IMR-90 (cell line): Measurements from ENCODE around the gene OLFML3. TPM values are rescaled to one million over a fixed set of nuclear protein-coding genes. Genes with fewer than 3 reads are reported as not detected.

ENCODE experiments used
- ATAC-seq: fragments of 200-7000 bp; cut with Tn5 transposase; 2 replicates; pipeline ENCODE4 v1.9.1; 2020; ENCODE audit warnings: low read depth, mild to moderate bottlenecking, moderate library complexity
- BruUV-seq: library from RNA; stranded (reverse); fragments of 400-500 nt; replicated peaks from 2 replicates; lab custom pipeline; 2021; lab: Mats Ljungman, UMichigan
- CTCF ChIA-PET: fragments of 300-600 bp; formaldehyde crosslinking; extraction: SDS; loops from one replicate; lab custom pipeline; 2021; ENCODE audit warnings: antibody characterized with exemption; lab: Yijun Ruan, JAX
- POLR2A ChIA-PET: fragments of 300-600 bp; sonication (Branson Sonifier 250); formaldehyde crosslinking; loops from one replicate; lab custom pipeline; 2022; ENCODE audit warnings: antibody characterized with exemption; ENCODE audit not compliant: unreplicated experiment; lab: Charles Lee
- DNase-seq: peaks from one replicate; pipeline ENCODE4 v3.0.0; 2013
- H2AFZ ChIP-seq: replicated peaks from 2 replicates; pipeline ENCODE3; 2013; ENCODE audit warnings: low read length, mild to moderate bottlenecking; ENCODE audit not compliant: poor library complexity
- H2AK5ac ChIP-seq: 2 replicates; pipeline ENCODE4 v1.6.1; 2013; ENCODE audit warnings: low read depth, low read length, inconsistent platforms
- H2AK9ac ChIP-seq: replicated peaks from 2 replicates; pipeline ENCODE3; 2013; ENCODE audit warnings: mild to moderate bottlenecking, low read depth, low read length, moderate library complexity; ENCODE audit not compliant: poor library complexity
- H2BK120ac ChIP-seq: 2 replicates; pipeline ENCODE4 v1.6.1; 2013; ENCODE audit warnings: low read depth, low read length, inconsistent platforms
- H2BK15ac ChIP-seq: 3 replicates; pipeline ENCODE4 v1.6.1; 2013; ENCODE audit warnings: low read depth, low read length, inconsistent platforms
- H2BK20ac ChIP-seq: 2 replicates; pipeline ENCODE4 v1.6.1; 2013; ENCODE audit warnings: low read depth, mild to moderate bottlenecking, inconsistent platforms, low read length, moderate library complexity
- H2BK5ac ChIP-seq: 2 replicates; pipeline ENCODE4 v1.6.1; 2013; ENCODE audit warnings: mild to moderate bottlenecking, low read depth, low read length, inconsistent platforms; ENCODE audit not compliant: poor library complexity, severe bottlenecking
- H3K14ac ChIP-seq: replicated peaks from 2 replicates; pipeline ENCODE4 v1.6.1; 2013; ENCODE audit warnings: low read depth, low read length, inconsistent platforms
- H3K18ac ChIP-seq: 2 replicates; pipeline ENCODE4 v1.6.1; 2013; ENCODE audit warnings: low read depth, low read length, control low read depth
- H3K23ac ChIP-seq: 2 replicates; pipeline ENCODE4 v1.6.1; 2013; ENCODE audit warnings: low read depth, low read length, inconsistent platforms
- H3K27ac ChIP-seq: 2 replicates; pipeline ENCODE4 v1.5.1; 2013; ENCODE audit warnings: mild to moderate bottlenecking, control low read depth, low read length; ENCODE audit not compliant: insufficient read depth
- H3K27me3 ChIP-seq: 2 replicates; pipeline ENCODE4 v1.6.1; 2013; ENCODE audit warnings: low read length; ENCODE audit not compliant: control insufficient read depth, insufficient read depth
- H3K36me3 ChIP-seq: 2 replicates; pipeline ENCODE4 v1.6.1; 2013; ENCODE audit warnings: low read length, mixed read lengths; ENCODE audit not compliant: control insufficient read depth, insufficient read depth
- H3K4ac ChIP-seq: 2 replicates; pipeline ENCODE4 v1.6.1; 2013; ENCODE audit warnings: low read depth, low read length, inconsistent platforms
- H3K4me1 ChIP-seq: 2 replicates; pipeline ENCODE4 v1.6.1; 2013; ENCODE audit warnings: low read length, mixed read lengths; ENCODE audit not compliant: control insufficient read depth, insufficient read depth
- H3K4me2 ChIP-seq: 2 replicates; pipeline ENCODE4 v1.6.1; 2013; ENCODE audit warnings: low read depth, mild to moderate bottlenecking, control low read depth, low read length, moderate library complexity
- H3K4me3 ChIP-seq: 2 replicates; pipeline ENCODE4 v1.5.1; 2013; ENCODE audit warnings: low read depth, mild to moderate bottlenecking, control low read depth, low read length, moderate library complexity; ENCODE audit not compliant: insufficient read depth
- H3K56ac ChIP-seq: 2 replicates; pipeline ENCODE4 v1.6.1; 2013; ENCODE audit warnings: low read length, inconsistent platforms; ENCODE audit not compliant: insufficient read depth; ENCODE audit errors: extremely low read depth
- H3K79me1 ChIP-seq, 2 experiments: 2 replicates each; pipeline ENCODE4 v1.6.1; 2013; ENCODE audit warnings: low read length in 2 of 2, inconsistent platforms in 1 of 2, low read depth in 1 of 2
- H3K9ac ChIP-seq: 2 replicates; pipeline ENCODE4 v1.6.1; 2013; ENCODE audit warnings: low read depth, low read length, control low read depth
- H3K9me1 ChIP-seq: 2 replicates; pipeline ENCODE4 v1.6.1; 2013; ENCODE audit warnings: low read length, inconsistent platforms; ENCODE audit not compliant: insufficient read depth
- H3K9me3 ChIP-seq: 2 replicates; pipeline ENCODE4 v1.6.1; 2013; ENCODE audit warnings: low read length; ENCODE audit not compliant: control insufficient read depth, insufficient read depth
- H4K20me1 ChIP-seq: 2 replicates; pipeline ENCODE4 v1.6.1; 2013; ENCODE audit warnings: low read length, inconsistent platforms; ENCODE audit not compliant: insufficient read depth
- H4K5ac ChIP-seq: 2 replicates; pipeline ENCODE4 v1.6.1; 2013; ENCODE audit warnings: mild to moderate bottlenecking, low read depth, low read length, control low read depth
- H4K8ac ChIP-seq, 2 experiments: 2 replicates each; pipeline ENCODE4 v1.6.1; 2013; ENCODE audit warnings: low read depth in 2 of 2, low read length in 2 of 2, control low read depth in 1 of 2, inconsistent platforms in 1 of 2
- H4K91ac ChIP-seq: 2 replicates; pipeline ENCODE4 v1.6.1; 2013; ENCODE audit warnings: low read depth, low read length, inconsistent platforms; ENCODE audit not compliant: insufficient read depth
- CHD1 ChIP-seq: IDR thresholded peaks from 2 replicates; pipeline ENCODE4 v1.6.1; 2012; ENCODE audit warnings: low read depth, low read length, improper control_type of control experiment
- MAZ ChIP-seq: IDR thresholded peaks from 2 replicates; pipeline ENCODE4 v1.6.1; 2012; ENCODE audit warnings: low read depth, mild to moderate bottlenecking, low read length, improper control_type of control experiment, moderate library complexity, borderline replicate concordance
- NFE2L2 ChIP-seq: fragments of 150-350 bp; IDR thresholded peaks from 2 replicates; pipeline ENCODE4 v1.6.1; 2016; ENCODE audit warnings: low read depth, mild to moderate bottlenecking, low read length
- RFX5 ChIP-seq: IDR thresholded peaks from 2 replicates; pipeline ENCODE4 v1.8.0; 2012; ENCODE audit warnings: low read depth, mild to moderate bottlenecking, low read length, moderate library complexity
- SMC3 ChIP-seq: fragments of 150-350 bp; IDR thresholded peaks from 2 replicates; pipeline ENCODE4 v1.6.1; 2016; ENCODE audit warnings: low read depth, mild to moderate bottlenecking, antibody characterized with exemption, low read length, moderate library complexity
- USF2 ChIP-seq: fragments of 150-350 bp; IDR thresholded peaks from 2 replicates; pipeline ENCODE4 v1.6.1; 2017; ENCODE audit warnings: mild to moderate bottlenecking, antibody characterized with exemption, low read length, low read depth
- whole genome bisulfite sequencing, 2 experiments: methylation state at CpG; one replicate each; pipeline versions ENCODE4 v1.1.5 to v1.1.7; 2013; ENCODE audit warnings: missing lambda C conversion rate in 2 of 2; ENCODE audit not compliant: insufficient read length in 1 of 2; ENCODE audit errors: extremely low coverage in 2 of 2; 5-methylcytosine and 5-hydroxymethylcytosine counted together
- dilution Hi-C: fragments of 300-500 bp; cut with HindIII; formaldehyde crosslinking; loops from one replicate; pipeline ENCODE4 v1.14.3; 2018; ENCODE audit warnings: low sequenced_read_pairs; ENCODE audit not compliant: unreplicated experiment
- in situ Hi-C: fragments of 300-500 bp; cut with MboI; formaldehyde crosslinking; loops from 3 replicates; pipeline ENCODE4 v1.14.3; 2019; ENCODE audit warnings: low sequenced_read_pairs, inconsistent platforms, mixed read lengths
- intact Hi-C: fragments of 100-400 bp; cut with micrococcal nuclease; formaldehyde crosslinking; loops from 2 replicates; pipeline ENCODE4 v1.10.0; 2022
- polyA plus RNA-seq, 3 experiments: library from polyadenylated mRNA; depleted of rRNA; stranded (reverse); fragments of >200 nt; gene quantifications; 2 replicates each; pipeline ENCODE4 v1.2.3, GENCODE V29; 2012; ENCODE audit warnings: low replicate concordance in 1 of 3
- total RNA-seq: library from RNA; depleted of rRNA; stranded (reverse); fragments of >200 nt; gene quantifications from 2 replicates; pipeline ENCODE4 v1.2.3, GENCODE V29; 2012

The OLFML3 gene
- total and polyA plus RNA-seq, 2 of the 4 experiments (the other 2 are of a cell fraction) = 40.9 to 71.3 TPM

DNA sequence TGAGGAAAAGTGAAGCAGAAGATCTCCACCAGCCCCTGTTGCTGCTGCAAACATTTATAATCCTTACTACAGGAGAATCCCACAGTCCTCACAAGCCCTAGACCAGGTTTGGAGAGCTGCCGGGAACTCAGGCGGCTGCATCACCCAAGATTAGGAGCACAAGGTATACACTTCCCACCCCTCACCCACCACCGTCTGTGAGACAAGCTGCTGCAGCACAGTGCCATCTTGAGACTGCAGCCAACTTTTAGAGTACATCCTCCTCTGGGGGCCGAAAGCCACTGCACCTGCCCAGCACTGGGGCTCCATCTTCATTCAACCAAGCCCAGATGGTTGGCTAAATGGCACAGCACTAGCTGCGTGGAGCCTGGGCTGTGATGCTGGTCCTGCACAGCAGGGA, 13.8 kb downstream of the OLFML3 start:
- Histone ChIP-seq H3K14ac (no peak overlapping the region), H3K9me1 (no peaks in the 10 kb centered on the region; the same call in 1 of the 2 replicates), H3K4ac (no peak overlapping the region), H3K79me1 (no peaks in the 10 kb centered on the region), H3K18ac (no peak overlapping the region), H3K4me3 (no peak overlapping the region), H2BK15ac (no peak overlapping the region), H3K9me3 (peaks cover 10% of the 10 kb centered on the region), H4K8ac (no peak overlapping the region), H2BK20ac (no peak overlapping the region), H2AFZ (peak overlapping the region; percentile 17), H2AK9ac (no peak overlapping the region), H3K36me3 (no peaks in the 10 kb centered on the region), H3K27ac (no peak overlapping the region), H3K27me3 (peaks cover 2% of the 10 kb centered on the region), H3K9ac (no peak overlapping the region), H3K4me1 (no peaks in the 10 kb centered on the region), H3K23ac (no peak overlapping the region), H2AK5ac (no peak overlapping the region), H4K91ac (no peak overlapping the region), H3K56ac (no peak overlapping the region), H4K5ac (no peak overlapping the region), H4K20me1 (no peaks in the 10 kb centered on the region), H2BK5ac (no peak overlapping the region), H3K4me2 (no peak overlapping the region), H2BK120ac (no peak overlapping the region)
- dilution Hi-C loops = no loop called here
- in situ Hi-C loops = no loop called here
- ChIA-PET CTCF (no interaction called here), POLR2A (no interaction called here)
- no CpG with 5 or more reads among the region's 5 CpGs for WGBS, 2 experiments
- BruUV-seq = no TSS peak
- intact Hi-C loops = no loop called here
- TF ChIP-seq CHD1 = no peak
- TF ChIP-seq NFE2L2 = no peak
- TF ChIP-seq USF2 = no peak
- TF ChIP-seq RFX5 = no peak
- TF ChIP-seq MAZ = no peak
- TF ChIP-seq SMC3 = no peak
- no peak for DNase-seq
- ATAC-seq = no peak
